KMS-11 (cell line): ENCODE data around the gene SPATC1L.

ENCODE experiments used
- H2AFZ ChIP-seq: fragments of 200-600 bp; sonication (generic); 2 replicates; pipeline ENCODE4 v1.6.1; 2016; ENCODE audit warnings: antibody characterized with exemption, mixed run types, low read depth
- H3K27ac ChIP-seq: fragments of 200-600 bp; sonication (generic); 2 replicates; pipeline ENCODE4 v1.6.1; 2016; ENCODE audit warnings: mild to moderate bottlenecking, mixed run types
- H3K27me3 ChIP-seq: fragments of 200-600 bp; sonication (generic); 2 replicates; pipeline ENCODE4 v1.6.1; 2017; ENCODE audit warnings: mild to moderate bottlenecking, low read depth, mixed run types, moderate library complexity; ENCODE audit not compliant: insufficient read depth
- H3K36me3 ChIP-seq: fragments of 200-600 bp; sonication (generic); 2 replicates; pipeline ENCODE4 v1.6.1; 2017; ENCODE audit warnings: mild to moderate bottlenecking, mixed run types; ENCODE audit not compliant: insufficient read depth
- H3K4me1 ChIP-seq: fragments of 200-600 bp; sonication (generic); 2 replicates; pipeline ENCODE4 v1.6.1; 2016; ENCODE audit warnings: mild to moderate bottlenecking, low read depth, mixed run types; ENCODE audit not compliant: poor library complexity, severe bottlenecking
- H3K4me2 ChIP-seq: fragments of 200-600 bp; sonication (generic); 2 replicates; pipeline ENCODE4 v1.7.0; 2016; ENCODE audit warnings: mild to moderate bottlenecking, mixed run types
- H3K4me3 ChIP-seq: fragments of 200-600 bp; sonication (generic); IDR thresholded peaks from 2 replicates; pipeline ENCODE4 v1.6.1; 2017; ENCODE audit warnings: low read depth, low read length, mixed read lengths; ENCODE audit not compliant: insufficient read depth
- H3K79me2 ChIP-seq: fragments of 200-600 bp; sonication (generic); 2 replicates; pipeline ENCODE4 v1.6.1; 2016; ENCODE audit warnings: low read depth, mixed run types; ENCODE audit not compliant: insufficient read depth
- H3K9ac ChIP-seq: fragments of 200-600 bp; sonication (generic); 2 replicates; pipeline ENCODE4 v1.6.1; 2016; ENCODE audit warnings: mild to moderate bottlenecking, mixed run types
- H4K20me1 ChIP-seq: fragments of 200-600 bp; sonication (generic); 2 replicates; pipeline ENCODE4 v1.6.1; 2016; ENCODE audit warnings: mild to moderate bottlenecking, mixed run types; ENCODE audit not compliant: insufficient read depth
- CTCF ChIP-seq: fragments of 200-600 bp; sonication (generic); conservative IDR thresholded peaks from 2 replicates; pipeline ENCODE4 v1.6.1; 2017; ENCODE audit warnings: low read depth, mild to moderate bottlenecking, antibody characterized with exemption, low read length, moderate library complexity, mixed read lengths

The SPATC1L gene

GRCh38 chr21:46181953-46182547, 2.2 kb downstream of the SPATC1L start:
- no peaks in the 10 kb centered on the region for H3K27me3 ChIP-seq
- H3K4me1 ChIP-seq, result peaks cover 20% of the 10 kb centered on the region
- H3K79me2 ChIP-seq, result 0 out of 2 replicates have a peak, but pooled peaks cover 5% of the 10 kb centered on the region
- TF ChIP-seq CTCF, result no peak
- H2AFZ ChIP-seq, result no peak overlapping the region
- H3K9ac ChIP-seq, result no peak overlapping the region
- no peak overlapping the region for H3K4me3 ChIP-seq
- no peaks in the 10 kb centered on the region for H3K36me3 ChIP-seq
- no peak overlapping the region for H3K4me2 ChIP-seq
- no peaks in the 10 kb centered on the region for H4K20me1 ChIP-seq
- H3K27ac ChIP-seq, result no peak overlapping the region

GRCh38 chr21:46181436-46181835, 2.8 kb downstream of the SPATC1L start:
- Histone ChIP-seq H3K36me3 (no peaks in the 10 kb centered on the region), H3K4me2 (no peak overlapping the region), H3K79me2 (peaks cover 10% of the 10 kb centered on the region; the same call in 1 of the 2 replicates), H3K4me1 (peaks cover 14% of the 10 kb centered on the region), H3K27me3 (no peaks in the 10 kb centered on the region), H3K4me3 (no peak overlapping the region), H3K9ac (no peak overlapping the region), H2AFZ (no peak overlapping the region), H4K20me1 (no peaks in the 10 kb centered on the region), H3K27ac (no peak overlapping the region)
- TF ChIP-seq CTCF, result no peak

DNA sequence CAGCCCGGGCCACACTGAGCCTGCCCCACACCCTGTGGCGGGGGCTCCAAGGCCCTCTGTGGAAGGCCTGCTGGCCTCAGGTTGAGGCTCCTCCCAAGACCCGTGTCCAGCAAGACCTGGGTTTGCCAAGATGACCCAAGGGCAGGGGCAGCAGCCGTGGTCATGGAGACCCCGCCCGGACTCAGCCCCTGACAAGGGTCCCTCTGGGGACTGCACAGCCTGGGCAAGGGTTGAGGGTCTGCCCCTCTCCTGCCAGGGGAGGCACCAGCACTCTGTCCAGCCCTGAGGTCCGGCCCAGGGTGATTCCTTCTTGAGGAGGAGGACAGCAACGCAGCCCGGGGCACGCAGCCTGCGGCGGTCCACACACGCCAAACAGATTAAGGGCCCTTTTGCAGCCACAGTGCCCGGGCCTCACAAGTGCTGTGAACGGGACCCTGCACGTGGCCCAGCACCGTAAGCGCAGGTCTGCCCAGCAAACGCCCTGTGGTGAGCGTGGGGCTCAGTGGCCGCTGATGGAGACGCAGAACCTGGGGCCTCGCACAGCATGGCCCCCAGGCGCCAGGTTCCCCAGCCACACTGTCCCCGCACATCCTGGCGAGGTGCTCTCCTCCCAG, 3.4 kb downstream of the SPATC1L start:
- no peak overlapping the region for H3K4me2 ChIP-seq
- no peak overlapping the region for H3K9ac ChIP-seq

GRCh38 chr21:46180079-46180722, 4.1 kb downstream of the SPATC1L start:
- H3K27me3 ChIP-seq, result no peaks in the 10 kb centered on the region
- peaks cover 2% of the 10 kb centered on the region for H3K4me1 ChIP-seq
- H4K20me1 ChIP-seq, result no peaks in the 10 kb centered on the region
- no peak overlapping the region for H2AFZ ChIP-seq
- no peak overlapping the region for H3K9ac ChIP-seq
- H3K4me2 ChIP-seq, result no peak overlapping the region
- no peaks in the 10 kb centered on the region for H3K36me3 ChIP-seq
- H3K4me3 ChIP-seq, result no peak overlapping the region
- H3K79me2 ChIP-seq, result peaks cover 15% of the 10 kb centered on the region; the same call in 1 of the 2 replicates
- no peak overlapping the region for H3K27ac ChIP-seq
- no peak for TF ChIP-seq CTCF

More for the DNA sequence above, 3.4 kb downstream of the SPATC1L start:
- Histone ChIP-seq H3K27me3 (no peaks in the 10 kb centered on the region), H3K36me3 (no peaks in the 10 kb centered on the region), H3K27ac (no peak overlapping the region), H2AFZ (no peak overlapping the region), H4K20me1 (no peaks in the 10 kb centered on the region), H3K4me3 (no peak overlapping the region), H3K79me2 (peaks cover 14% of the 10 kb centered on the region; the same call in 1 of the 2 replicates), H3K4me1 (peaks cover 8% of the 10 kb centered on the region)
- TF ChIP-seq CTCF, result no peak
